Erythroblast (primary cell): ENCODE data around the gene ADCY5.

Experiments used
- GATA1 ChIP-seq: IDR thresholded peaks from 2 replicates; pipeline ENCODE4 v1.6.1; 2011; ENCODE audit warnings: low read depth, mild to moderate bottlenecking, control low read depth, low read length, moderate library complexity
- POLR2A ChIP-seq: IDR thresholded peaks from 2 replicates; pipeline ENCODE4 v1.6.1; 2011; ENCODE audit warnings: mild to moderate bottlenecking, low read length

GRCh38 chr3:123348471-123349200 is 100.3 kb downstream of the ADCY5 start:
- no peak for TF ChIP-seq POLR2A
- TF ChIP-seq GATA1, result no peak
